Measurements from ENCODE around the gene ZNF133.
"Not testable (repeated sequence)": the region's sequence is repeated elsewhere in the genome, so short reads cannot be mapped to it uniquely, and the experiment has no call there.

Gene ZNF133

DNA sequence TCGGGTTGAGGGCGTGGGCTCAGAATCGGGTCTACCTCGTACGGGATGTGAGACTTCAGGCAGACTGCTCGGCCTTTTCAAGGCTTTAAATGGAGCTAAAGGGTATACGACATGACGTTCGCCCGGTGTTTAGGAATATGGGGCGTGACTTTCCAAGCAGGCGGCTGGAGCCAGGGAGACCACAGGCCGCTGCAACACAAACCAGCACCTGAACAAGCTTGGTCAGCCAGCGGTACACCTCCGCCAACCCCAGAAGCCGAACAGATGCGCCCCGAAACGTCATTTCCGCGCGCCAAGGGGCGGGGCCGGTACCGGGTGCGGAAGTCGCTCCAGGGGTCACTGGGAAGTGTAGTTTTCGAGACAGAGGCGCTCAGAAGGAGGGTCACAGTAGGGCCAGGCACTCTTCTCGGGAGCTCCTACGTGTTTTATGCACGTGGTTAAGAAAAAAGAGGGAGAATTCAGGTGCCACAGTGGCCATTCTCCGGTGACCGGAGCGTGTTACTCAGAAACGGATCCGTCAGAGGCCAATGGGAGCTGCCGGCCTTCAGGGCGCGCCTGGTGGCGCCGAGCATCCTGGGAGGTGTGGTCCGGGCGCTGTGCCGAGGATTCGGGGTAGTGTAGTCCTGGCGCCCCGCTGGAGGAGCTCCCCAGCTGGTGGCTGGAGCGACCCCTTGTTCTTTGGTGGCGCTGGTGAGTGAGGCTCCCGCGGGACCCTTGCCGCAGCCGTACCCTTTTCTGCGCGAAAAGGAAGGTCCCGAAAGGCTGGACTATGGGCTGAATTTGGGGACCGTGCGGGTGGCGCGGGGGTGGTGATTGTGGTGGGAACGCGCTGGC lies at the start of gene ZNF133:
ZNF133 (plus strand) TSS at position 613 of the 834 bp plus-strand sequence. CDS start 17,160 bp downstream, outside the sequence.
- peak; percentile 89 for DNase-seq (ENCODE audit: low read depth)

- DNase-seq (ENCODE audit: low read depth), result no peak
Measured at GRCh38 chr20:18240997-18241396, 47.3 kb upstream of the ZNF133 start.

- no peak for DNase-seq (ENCODE audit: low read depth)
Measured at GRCh38 chr20:18243802-18244201, 44.5 kb upstream of the ZNF133 start.

- not testable (repeated sequence) for DNase-seq (ENCODE audit: low read depth)
Measured at GRCh38 chr20:18248545-18248944, 39.8 kb upstream of the ZNF133 start.

GRCh38 chr20:18250217-18250616 lies 38.1 kb upstream of the ZNF133 start:
- no peak for DNase-seq (ENCODE audit: low read depth)

DNA sequence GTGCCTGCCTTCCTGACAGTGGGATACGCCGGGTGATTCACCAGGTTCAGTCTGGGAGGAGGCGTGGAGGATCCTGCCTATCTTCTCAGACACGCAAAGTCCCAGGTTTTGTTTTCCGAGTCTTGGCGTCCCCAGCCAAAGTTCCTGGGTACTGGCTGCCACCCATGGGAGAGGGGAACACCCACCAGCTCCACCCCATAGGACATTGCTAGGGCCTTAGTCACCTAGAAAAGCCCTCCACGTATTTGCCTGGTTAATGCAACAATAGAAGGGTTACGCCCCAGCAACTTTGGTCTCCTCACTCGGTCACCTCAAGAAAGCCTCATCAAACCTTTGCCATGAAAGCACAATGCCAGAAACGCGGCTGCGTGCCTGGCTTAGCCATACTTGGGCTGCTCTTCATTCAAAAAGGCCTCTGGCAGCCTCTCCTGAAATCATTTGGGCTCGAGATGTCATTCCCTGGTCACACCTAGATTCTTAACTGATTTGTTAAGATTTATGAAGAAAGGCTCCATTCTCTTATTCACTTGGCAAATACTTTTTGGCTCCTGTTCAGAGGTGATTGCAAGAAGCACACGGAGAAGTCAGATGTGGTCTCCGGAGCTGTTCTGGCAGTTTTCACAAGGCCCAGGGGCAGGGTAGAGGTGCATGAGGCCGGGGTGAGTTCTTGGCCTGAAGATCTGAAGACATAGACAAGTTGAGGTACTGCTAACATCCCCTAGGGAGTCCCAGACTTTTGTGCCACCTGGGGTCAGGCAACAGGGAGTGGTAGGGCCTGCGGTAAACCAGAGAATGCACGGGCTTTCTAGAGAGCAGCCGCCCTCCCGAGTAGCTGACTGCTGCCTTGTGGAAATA lies 35.5 kb upstream of the ZNF133 start:
- no peak for DNase-seq (ENCODE audit: low read depth)

GRCh38 chr20:18254615-18255014 lies 33.7 kb upstream of the ZNF133 start:
- no peak for DNase-seq (ENCODE audit: low read depth)

DNA sequence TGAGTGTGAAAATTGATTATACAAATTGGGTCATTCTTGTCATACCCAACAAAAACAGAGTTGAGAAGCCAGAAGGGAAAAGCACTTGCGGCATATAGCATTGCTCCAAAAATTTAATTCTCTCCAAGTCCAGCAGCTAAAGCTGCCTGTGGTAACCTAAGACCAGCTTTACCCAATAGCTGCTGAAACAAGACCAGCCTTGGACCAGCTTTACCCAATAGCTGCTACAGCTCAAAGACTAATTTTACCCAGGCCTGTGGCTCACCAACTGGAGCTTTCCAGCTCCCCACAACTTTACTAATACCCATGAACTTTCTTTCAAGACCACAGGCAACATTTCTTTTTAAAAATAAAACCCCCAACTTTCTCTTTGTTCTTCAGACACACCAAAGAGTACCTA lies 32.8 kb upstream of the ZNF133 start:
- peak; percentile 12 for DNase-seq (ENCODE audit: low read depth)

DNA sequence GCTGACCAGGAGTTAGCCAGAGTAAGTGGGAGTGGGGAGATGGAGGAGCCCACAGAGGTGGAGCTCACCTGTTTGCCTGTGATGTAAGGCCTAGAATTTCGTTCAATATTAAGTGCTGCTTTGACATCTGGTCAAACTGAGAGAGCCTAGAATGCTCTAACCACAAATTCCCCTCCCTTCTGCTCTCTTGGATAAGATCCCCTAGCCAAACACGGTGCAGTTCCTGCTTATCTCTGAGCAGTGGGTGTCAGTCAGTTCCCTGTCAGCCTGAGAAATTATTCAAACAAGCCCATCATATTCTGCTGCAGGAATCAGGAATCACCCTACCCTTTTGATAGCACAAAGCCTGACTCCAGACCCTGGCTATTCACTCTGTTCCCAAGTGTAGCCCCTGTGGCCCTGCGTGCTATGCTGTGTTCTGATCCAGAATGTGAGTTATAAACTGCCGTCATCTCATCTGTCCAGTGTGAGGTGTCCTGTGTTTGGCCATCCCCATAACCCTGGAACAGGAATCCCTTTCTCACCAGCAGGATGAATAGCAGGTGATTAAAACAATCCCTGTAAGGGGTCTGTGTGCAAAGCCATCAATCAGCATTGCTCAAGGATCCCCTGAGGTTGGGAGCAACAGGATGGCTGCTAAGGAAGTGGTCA lies 31.8 kb upstream of the ZNF133 start:
- DNase-seq (ENCODE audit: low read depth), result no peak

DNA sequence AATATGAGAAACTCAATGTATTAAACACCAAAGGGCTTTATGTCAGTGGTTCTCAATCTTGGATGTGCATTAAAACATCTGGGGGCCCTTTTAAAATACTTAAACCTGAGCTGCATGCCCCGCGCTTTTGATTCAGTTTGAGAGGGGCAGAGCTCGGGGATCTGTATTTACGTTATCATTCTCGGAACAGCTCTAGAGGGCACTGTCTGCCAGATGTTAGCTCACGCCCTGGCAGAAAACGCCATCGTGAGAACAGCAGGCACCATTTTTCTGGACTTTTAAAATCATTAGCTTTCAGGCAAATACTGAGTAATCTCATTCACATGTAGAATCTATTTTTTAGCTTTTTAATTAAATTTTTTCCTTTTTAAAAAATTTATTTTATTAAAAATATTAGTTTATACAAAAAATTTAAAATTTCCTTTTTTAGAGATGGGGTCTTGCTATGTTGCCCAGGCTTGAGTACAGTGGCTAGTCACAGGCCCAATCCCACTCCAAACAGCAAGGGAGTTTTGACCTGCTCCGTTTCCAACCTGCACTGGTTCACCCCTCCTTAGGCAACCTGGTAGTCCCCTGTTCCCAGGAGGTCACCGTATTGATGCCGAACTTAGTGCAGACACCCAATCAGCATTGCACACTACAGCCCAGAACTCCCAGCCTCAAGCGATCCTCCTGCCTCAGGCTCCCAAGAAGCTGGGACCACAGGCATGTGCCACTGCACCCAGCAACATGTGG lies 30.0 kb upstream of the ZNF133 start:
- DNase-seq (ENCODE audit: low read depth), result no peak

- DNase-seq (ENCODE audit: low read depth), result no peak
Measured at GRCh38 chr20:18259730-18260129, 28.6 kb upstream of the ZNF133 start.

DNA sequence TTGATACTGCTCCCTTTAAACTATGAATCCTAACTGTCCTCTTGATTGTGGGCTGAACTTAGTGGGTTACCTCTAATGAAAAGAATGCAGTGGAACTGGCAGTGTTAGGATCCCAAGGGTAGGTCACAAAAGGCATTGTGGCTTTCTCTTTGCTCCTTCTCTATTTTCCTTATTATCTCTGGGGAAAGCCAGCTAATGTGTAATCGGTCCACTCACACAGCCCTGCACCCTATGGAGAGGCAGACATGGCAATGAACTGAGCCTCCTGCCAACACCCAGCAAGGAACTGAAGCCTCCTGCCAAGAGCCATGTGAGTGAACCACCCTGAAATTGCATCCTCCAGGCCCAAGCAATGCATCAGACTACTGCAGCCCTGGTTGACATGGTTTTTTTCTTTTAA lies 24.6 kb upstream of the ZNF133 start:
- DNase-seq (ENCODE audit: low read depth), result peak; percentile 12

GRCh38 chr20:18265441-18265840 lies 22.9 kb upstream of the ZNF133 start:
- DNase-seq (ENCODE audit: low read depth), result no peak

GRCh38 chr20:18266282-18266681 lies 22.0 kb upstream of the ZNF133 start:
- no peak for DNase-seq (ENCODE audit: low read depth)

GRCh38 chr20:18267815-18268214 lies 20.5 kb upstream of the ZNF133 start:
- DNase-seq (ENCODE audit: low read depth), result no peak

GRCh38 chr20:18271160-18271559 lies 17.2 kb upstream of the ZNF133 start:
- no peak for DNase-seq (ENCODE audit: low read depth)

GRCh38 chr20:18272451-18272850 lies 15.9 kb upstream of the ZNF133 start:
- DNase-seq (ENCODE audit: low read depth), result peak; percentile 32

- no peak for DNase-seq (ENCODE audit: low read depth)
Measured at GRCh38 chr20:18273738-18274137, 14.6 kb upstream of the ZNF133 start.

DNA sequence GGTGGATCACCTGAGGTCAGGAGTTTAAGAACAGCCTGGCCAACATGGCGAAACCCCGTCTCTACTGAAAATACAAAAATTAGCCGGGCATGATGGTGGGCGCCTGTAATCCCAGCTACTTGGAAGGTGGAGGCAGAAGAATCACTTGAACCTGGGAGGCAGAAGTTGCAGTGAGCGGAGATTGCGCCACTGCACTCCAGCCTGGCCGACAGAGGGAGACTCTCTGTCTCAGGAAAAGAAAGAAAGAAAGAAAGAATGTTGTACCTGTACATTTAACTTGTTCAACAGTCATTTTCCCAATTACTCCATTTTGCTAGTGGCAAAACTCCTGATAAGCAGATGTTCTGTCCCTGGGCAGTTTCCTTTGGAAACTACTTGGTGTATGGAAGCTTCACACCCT lies 12.4 kb upstream of the ZNF133 start:
- not testable (repeated sequence) for DNase-seq (ENCODE audit: low read depth)

DNA sequence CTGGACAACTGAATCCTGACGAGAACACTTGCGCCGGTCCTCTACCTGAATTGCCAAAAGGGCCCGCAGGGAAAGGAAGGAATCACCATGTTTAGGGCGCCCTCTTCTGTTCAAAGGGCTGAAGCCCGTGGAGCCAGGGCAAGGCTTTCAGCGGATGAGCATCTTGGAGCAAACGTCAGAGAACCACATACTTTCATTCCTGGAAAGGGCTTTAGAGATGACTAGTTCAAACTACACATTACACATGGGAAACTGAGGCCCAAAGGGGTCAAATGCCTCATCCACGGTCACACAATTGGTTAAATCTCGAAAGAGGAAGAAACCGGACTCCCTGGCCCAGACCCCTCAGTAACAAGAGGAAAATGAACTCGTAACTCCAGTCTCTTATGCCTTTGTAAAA lies 11.5 kb upstream of the ZNF133 start:
- DNase-seq (ENCODE audit: low read depth), result peak; percentile 48

DNA sequence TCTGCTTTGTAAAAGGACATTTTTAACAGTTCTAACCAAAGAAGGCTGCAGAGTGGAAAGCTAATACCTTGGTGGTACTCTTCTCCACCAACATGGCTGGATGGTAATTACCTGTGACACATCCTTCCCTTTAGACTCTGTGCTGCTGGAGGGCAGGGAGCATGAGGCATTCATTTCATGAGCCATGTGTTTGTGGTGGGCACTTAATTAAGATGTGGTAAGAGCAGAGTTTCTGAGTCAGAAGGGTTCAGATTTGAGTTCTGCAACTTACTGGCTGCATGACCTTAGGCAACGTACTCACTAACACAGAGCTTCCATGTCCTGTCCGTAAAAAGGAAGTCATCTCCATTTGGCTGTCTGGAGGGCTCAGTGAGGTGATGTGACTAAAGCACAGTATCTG lies 9.1 kb upstream of the ZNF133 start:
- DNase-seq (ENCODE audit: low read depth), result peak; percentile 5
